Endometrium (tissue), 2 donors: Measurements from ENCODE around the gene MRPS26.
A peak's percentile ranks its signal among the peaks of the same experiment; 100 is the strongest.
"Not testable (repeated sequence)": the region's sequence is repeated elsewhere in the genome, so short reads cannot be mapped to it uniquely, and the experiment has no call there.

Source experiments
- FAIRE-seq: peaks from 2 replicates; lab custom pipeline; 2012; peaks lifted over from hg19 to GRCh38; lab: Jason Lieb, UNC
- donor health status: control.
- donor health status: control.

The MRPS26 gene

DNA sequence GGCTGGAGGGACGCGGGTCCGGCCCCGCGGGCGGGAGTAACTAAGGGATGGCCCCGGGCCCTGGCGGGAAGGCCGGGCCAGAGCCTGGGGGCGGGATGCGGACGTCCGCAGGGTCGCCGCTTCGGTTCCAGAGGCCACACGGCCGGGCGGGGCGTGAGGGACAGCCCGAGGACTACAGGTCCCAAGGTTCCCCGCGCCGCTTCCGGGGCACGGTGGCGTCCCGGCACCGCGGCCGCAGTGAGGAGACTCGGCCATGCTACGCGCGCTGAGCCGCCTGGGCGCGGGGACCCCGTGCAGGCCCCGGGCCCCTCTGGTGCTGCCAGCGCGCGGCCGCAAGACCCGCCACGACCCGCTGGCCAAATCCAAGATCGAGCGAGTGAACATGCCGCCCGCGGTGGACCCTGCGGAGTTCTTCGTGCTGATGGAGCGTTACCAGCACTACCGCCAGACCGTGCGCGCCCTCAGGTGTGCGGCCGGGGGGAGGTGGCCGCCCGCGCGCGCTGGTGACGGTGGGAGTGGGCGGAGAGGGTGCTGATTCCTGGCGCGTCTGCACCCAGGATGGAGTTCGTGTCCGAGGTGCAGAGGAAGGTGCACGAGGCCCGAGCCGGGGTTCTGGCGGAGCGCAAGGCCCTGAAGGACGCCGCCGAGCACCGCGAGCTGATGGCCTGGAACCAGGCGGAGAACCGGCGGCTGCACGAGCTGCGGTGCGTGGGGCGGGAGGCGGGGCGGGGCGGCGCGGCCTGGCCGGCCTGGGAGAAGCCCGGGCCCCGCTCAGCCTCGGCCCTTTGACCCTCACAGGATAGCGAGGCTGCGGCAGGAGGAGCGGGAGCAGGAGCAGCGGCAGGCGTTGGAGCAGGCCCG, at the start of gene MRPS26:
Gene MRPS26, plus strand, starts transcription at position 237 of the 861 bp plus-strand sequence. Its CDS starts 17 bp downstream, at position 254.
- no peak for FAIRE-seq

DNA sequence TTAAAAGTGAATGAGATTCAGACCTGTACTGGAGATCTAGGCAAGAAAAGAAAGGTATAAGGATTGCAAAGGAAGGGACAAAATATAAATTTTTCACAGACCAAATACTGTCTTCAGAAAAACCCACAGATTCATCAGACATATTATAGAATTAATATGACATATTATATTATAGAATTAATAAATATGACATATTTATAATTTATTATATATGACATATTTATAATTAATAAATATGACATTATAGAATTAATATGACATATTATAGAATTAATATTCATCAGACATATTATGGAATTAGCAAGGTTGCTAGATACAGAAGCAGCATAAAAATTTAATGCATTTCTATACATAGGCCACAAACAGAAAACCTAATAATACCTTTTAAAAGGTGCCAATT, 47.1 kb upstream of the MRPS26 start:
- FAIRE-seq, result peak; percentile 55

DNA sequence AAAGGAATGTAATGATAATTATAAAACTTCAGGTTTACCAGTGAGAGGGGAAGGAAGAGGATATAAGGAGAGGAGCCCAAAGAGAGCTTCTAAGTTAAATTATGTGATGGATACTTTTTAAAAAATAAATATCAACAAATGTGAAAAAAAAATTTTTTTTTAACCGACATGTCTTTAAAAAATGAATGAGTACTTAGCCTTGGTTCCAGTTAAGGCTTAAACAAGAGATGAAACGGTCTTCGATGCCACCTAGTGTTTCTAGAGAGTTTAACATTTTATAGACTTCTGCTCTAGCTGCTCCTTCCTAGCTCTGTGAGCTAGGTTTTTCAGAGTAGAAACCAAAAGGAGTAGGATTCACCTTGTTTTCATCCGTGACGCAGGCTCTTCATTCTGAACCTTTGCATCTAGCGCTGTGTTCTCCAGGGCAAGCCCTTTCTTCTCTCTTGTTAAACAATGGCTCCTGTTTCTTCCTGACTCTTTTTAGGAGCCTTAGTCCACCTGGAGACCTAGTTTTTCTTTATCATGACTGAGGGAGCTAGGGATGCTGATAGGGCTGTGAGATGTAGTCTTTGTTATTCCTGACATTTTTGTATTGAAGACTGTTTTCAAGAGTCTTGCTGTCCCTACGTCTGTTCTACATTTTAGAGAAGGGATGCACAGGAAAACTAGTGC, 44.9 kb upstream of the MRPS26 start:
- peak; percentile 94 for FAIRE-seq

DNA sequence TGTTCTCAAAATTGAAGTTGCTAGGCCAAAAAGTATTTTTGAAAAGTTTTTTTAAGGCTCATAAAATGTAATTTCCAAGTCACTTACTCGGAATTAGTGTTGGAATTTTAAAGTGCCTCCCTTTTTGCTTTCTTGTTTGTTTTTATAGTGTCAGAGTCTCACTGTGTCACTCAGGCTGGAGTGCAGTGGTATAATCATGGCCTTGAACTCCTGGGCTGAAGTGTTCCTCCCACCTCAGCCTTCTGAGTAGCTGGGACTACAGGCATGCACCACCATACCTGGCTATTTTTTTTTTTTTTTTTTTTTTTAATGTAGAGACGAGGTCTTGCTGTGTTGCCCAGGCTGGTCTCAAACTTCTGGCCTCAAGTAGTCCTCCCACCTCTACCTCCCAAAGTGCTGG, 42.4 kb upstream of the MRPS26 start:
- FAIRE-seq, result no peak

DNA sequence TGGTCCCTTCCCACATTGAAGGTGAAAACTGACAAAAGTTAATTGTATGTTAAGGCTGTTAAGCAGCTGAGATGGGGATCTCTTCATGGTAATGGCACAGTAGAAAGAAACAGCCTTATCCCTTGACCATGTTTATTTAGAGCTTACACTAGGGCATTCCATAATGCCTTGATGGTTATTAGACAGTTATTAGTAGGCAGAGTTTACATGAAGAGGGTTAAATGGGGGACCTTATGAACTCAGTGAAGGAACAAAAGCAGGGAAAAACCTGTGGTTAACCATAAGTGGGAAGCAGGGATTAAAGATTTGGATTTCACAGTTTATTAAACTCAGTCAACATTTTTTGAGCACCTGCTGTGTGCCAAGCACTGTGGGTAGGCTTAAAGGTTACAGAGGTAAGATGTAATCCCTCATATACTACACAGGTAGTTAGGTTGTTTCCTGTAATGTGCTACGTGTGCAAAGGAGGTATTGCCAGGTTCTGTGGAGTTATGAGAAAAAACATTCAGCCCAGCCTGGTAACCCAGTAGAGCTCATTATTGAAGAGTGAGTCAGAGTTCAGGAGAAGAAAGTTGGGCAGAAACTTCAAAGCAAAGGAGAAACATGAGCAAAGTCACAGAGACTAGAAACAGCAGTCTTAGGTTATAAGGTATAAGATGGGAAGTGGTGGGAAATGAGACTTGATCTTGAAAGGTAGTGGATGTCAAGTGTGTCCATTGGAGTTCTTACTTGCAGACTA, 34.7 kb upstream of the MRPS26 start:
- FAIRE-seq, result no peak

DNA sequence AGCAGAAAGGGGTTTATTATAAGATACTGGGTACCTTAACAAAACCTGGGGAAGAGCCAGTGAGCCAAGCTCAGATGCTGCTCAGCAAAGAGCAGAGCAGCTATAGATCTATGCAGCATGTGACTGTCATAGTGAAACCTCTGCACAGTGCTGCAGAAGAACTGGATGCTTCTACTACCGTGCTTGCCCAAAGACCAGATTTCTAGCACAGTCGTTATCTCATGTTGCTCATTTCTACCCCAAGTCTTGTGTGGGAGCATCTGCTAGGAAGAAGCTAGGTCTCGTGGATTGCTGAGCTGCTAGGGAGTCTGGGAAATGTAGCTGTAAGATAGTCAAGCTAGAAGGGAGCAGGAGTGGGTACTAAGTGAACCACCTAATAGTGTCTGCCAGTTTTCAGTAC, 34.1 kb upstream of the MRPS26 start:
- no peak for FAIRE-seq

DNA sequence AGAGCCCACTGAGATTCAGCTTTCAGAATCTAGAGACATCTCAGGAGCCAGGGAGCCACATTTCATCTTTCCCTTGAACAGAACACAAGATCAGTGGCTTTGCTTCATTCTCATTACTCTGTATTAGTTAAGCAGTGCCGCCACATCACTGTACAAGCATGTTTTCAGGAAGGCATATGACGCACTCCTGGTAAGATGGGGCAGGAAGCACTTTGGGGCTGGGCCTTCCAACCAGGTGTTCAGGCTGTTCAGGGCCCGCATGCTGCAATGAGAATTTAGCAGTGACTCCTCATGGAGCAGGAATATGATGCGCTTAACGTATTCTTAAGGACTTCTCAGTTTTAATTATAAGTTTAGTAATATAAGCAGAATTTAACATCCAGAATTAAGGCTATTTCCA, 32.1 kb upstream of the MRPS26 start:
- FAIRE-seq, result no peak

DNA sequence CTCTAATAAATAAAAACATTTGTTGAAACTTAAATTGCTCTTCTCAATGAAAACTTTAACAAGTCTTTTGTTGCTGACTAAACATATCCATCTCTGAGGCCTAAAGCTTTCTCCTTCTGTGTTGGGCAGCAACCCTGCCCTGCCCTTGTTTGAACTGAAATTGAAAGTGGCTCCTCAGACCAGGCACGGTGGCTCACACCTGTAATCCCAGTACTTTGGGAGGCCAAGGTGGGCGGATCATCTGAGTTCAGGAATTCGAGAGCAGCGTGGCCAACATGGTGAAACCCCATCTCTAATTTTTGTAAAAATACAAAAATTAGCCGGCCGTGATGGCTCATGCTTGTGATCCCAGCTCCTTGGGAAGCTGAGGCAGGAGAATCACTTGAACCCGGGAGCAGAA, 31.7 kb upstream of the MRPS26 start:
- no peak for FAIRE-seq

DNA sequence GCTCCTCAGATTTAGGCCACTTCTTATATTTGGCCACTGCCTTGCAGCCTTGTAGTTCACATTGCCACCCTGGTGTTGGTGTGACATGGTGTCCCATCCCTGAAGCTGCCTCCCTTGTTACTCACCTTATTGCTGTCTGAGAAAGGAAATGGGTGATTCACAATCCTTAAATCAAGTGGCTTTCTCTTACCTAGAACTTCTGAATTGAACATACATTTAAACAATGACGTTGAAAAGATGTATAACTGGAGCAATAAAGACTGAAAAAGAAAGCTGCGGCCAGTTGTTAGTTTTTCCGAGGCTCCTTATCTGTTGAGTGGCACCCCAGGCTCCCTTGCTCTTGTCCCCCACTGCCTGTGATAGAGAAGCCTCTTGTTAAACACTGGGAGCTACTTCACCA, 31.2 kb upstream of the MRPS26 start:
- FAIRE-seq, result no peak

DNA sequence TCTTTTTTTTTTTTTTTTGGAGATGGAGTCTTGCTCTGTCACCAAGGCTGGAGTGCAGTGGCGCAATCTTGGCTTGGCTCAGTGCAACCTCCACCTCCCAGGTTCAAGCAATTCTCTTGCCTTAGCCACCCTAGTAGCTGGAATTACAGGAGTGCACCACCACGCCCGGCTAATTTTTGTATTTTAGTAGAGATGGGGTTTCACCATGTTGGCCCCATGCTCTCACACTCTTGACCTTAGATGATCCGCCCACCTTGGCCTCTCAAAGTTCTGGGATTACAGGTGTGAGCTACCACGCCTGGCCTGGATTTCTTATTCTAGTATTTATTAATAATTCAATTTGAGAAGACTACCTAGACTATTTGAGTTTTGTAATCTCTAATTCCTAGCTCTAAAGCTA, 30.6 kb upstream of the MRPS26 start:
- FAIRE-seq, result not testable (repeated sequence)

DNA sequence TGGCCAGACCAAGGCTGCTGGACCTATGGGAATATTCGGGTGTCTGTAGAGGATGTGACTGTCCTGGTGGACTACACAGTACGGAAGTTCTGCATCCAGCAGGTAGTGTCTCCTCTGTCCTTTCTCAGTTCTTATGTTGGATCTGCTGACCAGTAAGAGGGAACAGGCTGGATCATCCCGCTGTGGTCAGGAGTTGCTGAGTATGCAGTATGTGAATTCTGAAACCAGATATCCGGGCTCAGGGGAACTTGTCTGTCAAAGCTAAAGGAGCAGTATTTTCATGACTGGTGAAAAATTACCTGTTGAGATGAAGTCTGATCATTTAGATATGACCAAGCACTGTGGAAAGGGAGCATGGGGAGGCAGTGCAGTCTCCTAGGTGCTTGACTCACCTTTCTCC, 24.5 kb upstream of the MRPS26 start:
- no peak for FAIRE-seq

DNA sequence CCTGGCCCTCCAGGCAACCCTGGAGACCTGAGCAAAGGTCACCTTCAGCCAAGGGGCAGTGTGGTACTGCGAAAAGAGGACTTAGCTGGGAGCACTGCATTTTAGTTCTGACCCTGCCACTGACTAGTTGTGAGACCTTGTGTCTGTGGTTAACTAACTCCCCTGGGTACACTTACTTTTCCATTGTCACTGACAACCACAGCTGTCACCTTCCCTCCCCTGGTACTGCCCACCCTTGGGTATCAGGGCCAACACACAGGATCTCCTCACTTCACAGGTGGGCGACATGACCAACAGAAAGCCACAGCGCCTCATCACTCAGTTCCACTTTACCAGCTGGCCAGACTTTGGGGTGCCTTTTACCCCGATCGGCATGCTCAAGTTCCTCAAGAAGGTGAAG, 24.1 kb upstream of the MRPS26 start:
- no peak for FAIRE-seq

DNA sequence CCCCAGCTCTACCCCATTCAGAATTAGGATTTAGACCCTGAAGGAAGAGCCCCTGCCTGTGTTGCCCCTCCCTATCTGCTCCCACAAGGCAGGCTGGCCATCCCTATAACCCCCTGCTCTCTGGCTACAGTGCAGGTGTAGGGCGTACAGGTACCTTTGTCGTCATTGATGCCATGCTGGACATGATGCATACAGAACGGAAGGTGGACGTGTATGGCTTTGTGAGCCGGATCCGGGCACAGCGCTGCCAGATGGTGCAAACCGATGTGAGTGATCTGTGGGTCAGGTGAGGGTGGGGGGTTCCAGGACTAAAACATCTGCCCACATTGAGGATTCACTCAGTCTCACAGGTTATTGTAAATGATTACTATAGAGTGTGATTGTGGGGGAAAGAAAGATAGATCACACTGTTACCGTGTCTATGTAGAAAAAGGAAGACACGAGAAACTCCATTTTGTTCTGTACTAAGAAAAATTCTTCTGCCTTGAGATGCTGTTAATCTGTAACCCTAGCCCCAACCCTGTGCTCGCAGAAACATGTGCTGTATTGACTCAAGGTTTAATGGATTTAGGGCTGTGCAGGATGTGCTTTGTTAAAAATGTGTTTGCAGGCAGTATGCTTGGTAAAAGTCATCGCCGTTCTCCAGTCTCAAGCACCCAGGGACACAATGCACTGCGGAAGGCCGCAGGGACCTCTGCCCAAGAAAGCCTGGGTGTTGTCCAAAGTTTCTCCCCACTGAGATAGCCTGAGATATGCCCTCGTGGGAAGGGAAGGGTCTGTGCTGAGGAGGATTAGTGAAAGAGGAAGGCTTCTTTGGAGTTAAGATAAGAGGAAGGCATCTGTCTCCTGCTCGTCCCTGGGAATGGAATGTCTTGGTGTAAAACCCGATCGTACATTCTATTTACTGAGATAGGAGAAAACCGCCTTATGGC, 23.0 kb upstream of the MRPS26 start:
- FAIRE-seq, result not testable (repeated sequence)

DNA sequence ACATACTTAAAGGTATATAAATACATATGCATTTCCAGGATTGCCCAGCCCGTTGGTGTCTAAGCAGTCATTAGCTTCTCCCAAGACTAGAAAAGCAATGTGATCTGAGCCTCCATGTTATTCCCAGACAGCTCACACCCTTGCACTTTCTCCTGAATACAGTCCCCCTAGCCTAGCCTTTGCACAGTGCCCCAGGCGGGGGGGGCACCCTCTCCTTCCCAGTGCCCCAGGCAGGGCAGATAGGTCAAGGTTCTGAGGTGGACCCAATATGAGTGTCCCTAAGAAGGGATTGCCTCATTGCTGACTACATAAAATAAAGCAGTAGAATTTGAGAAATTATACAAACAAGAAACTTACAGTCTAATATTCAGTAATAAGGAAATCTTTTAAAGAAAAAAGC, 17.9 kb upstream of the MRPS26 start:
- no peak for FAIRE-seq

DNA sequence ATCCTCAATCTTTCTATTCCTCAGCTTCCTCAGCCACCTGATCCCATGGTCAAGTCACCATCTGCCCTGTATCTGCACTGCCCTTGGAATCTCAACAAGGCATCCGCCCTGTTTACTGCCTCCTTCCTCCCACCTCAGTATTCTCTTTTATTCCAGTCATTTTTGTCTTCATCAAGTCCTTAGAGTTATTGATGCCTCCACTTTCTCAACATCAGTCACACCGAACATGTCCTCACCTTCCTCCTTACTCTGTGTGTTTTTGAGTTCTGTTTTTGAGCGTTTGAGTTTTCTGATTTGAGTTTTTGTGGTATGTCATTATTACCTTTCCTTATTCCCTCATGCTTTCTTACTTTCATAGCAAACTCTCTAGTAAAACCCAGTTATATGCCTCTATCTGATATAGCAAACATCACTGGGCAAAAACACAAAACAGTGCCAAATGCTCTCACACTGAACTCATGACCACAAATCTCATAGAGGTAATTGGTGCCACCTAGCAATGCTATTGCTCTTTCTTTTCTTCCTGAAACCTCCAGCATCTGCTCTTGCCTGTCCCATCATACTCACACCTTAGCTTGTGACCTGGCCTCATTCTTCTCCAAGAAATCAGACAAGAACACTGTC, 14.2 kb upstream of the MRPS26 start:
- no peak for FAIRE-seq

DNA sequence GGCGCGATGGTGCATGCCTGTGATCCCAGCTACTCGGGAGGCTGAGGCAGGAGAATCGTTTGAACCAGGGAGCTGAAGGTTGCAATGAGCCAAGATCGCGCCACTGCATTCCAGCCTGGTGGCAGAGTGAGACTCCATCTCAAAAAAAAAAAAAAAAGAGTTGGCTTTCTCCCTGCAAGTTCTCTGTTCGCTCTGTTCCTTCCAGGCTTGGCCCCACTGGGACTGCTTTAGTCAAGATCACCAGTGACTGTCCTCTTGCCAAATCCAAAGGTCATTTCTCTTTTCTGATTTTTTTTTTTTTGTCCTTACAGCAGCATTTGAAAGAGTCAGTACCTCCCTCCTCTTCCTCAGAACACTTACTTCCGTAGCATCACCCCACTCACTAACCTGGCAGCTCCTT, 13.2 kb upstream of the MRPS26 start:
- no peak for FAIRE-seq

DNA sequence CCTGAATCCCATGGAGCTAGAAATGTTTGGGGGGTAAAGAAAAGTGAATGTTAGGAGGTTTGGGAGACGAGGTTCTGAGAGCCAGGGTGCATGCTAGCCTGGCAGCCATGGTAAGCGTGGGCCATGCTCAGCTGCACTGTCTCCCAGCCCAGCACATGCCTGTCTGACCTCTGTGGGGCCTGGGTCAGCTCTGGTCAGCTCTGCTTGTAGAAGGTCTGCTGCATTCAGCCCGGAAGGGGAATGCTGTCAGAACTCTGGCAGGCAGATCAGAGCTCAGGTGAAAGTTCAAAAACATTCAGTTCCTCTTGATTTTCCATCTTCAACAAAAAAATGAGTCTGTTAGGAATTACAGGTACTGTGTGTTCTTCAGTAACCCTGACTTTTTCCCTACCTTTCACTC, 8.2 kb upstream of the MRPS26 start:
- no peak for FAIRE-seq

DNA sequence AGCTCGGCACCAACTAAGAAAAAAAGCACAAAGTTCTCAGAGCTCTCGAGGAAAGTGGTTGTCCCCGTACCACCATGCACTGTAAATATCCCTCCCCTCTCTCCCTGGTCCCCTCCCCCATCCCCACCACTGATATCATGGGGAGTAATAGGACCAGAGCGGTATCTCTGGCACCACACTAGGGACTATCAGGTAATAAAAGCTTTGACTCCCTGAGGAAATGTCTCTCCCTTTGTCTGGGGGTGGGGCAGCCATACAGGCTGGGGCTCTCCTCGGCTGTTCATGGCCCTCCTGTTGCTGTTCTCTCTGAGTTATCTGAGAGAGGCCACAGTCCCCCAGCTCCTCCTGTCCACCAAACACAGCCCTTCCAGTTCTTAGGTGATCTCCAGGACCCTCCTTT, 7.4 kb upstream of the MRPS26 start:
- FAIRE-seq, result no peak

DNA sequence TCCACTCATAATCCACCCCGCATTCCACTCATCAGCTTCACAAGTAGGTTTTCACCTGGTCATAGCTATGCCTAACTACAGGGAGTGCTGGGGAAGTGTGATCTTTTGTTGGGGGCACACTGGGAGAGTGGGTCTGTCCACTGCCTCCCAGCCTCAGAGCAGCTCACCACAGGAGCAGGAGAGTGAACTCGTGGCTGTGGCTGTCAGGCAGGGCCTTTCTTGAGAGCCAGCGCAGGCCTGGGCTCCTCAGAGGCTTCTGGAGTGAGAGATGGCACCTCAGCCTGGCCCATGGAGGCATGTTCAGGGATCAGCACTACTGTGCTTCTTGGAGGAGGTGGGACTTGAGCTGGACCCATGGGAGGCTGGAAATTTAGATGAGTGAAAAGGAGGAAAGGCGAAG, 6.4 kb upstream of the MRPS26 start:
- FAIRE-seq, result no peak

DNA sequence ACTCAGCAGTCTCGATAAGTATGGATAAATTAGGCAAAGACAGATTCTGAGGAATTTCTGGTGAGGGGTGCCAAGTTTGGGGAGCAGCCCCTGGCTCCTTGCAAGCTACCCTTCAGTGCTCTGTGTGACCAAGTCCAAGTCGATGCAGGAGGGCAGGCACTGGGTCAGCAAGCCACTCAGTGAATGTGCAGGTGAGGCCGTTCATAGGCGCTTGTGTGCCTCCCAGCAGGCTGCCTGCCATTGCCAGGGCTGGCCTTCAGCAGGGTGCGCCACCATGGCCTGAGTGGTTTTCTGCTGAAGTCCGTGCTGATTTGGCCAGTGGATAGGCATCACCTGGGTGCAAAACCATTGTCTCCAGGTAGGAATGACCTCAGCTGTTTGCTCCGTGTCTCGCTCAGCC, 5.8 kb upstream of the MRPS26 start:
- FAIRE-seq, result no peak

DNA sequence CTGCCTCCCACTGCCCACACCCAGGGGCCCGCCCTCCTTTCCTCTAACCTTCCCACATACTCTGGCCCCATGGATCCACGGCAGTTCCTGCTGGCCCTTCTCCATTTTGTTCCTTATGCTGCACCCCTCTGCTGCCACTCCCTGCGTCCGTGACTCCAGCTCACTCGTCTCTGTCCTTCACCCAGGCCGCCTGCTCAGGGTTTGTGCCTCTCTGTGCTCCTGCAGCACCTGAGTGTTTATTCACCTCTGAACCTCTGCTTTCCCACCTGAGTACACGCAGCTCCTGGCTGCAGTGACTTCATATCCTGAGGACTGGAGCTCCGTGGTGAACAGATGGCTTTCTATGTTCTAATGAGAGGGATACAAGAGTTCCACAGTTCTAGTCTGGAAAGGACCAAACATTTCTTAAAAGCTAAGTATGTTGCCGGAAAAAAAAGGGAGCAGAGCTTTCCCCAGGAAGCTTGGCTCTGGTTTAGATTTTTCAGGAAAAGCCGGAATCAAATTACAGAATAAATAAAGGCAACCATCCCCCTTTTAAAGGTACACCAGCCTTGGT, 3.9 kb upstream of the MRPS26 start:
- FAIRE-seq, result no peak
